ENCODE results near the gene CAMK2A.

Gene CAMK2A

GRCh38 chr5:150186897-150187296 lies 102.7 kb downstream of the CAMK2A start:
- no peak for DNase-seq (ENCODE audit: low read depth)

DNA sequence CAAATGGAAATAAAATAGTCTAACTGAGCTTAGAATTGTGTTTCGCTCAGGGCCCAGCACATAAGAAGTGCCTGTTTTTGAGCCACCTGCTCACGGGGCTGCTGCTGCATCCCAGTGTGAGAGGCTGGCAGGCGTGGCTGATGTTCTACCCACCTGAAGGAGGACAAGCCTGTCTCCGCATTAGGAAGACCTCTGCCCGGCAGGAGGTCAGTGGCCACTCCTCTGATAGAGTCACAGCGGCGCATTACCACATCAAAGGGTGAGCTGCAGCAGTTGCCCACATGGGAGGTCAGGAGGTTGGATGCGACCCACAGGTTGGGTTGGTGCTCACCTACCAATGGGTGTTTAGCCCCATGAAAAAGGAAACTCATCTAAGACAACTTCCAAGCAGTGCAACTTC lies 103.4 kb downstream of the CAMK2A start:
- no peak for DNase-seq (ENCODE audit: low read depth)

- DNase-seq (ENCODE audit: low read depth): no peak
Measured at GRCh38 chr5:150184990-150185912, 104.3 kb downstream of the CAMK2A start.

- DNase-seq (ENCODE audit: low read depth): no peak
Measured at GRCh38 chr5:150184006-150184405, 105.6 kb downstream of the CAMK2A start.

- no peak for DNase-seq (ENCODE audit: low read depth)
Measured at GRCh38 chr5:150183436-150183835, 106.1 kb downstream of the CAMK2A start.

- DNase-seq (ENCODE audit: low read depth): no peak
Measured at GRCh38 chr5:150182774-150183173, 106.8 kb downstream of the CAMK2A start.

DNA sequence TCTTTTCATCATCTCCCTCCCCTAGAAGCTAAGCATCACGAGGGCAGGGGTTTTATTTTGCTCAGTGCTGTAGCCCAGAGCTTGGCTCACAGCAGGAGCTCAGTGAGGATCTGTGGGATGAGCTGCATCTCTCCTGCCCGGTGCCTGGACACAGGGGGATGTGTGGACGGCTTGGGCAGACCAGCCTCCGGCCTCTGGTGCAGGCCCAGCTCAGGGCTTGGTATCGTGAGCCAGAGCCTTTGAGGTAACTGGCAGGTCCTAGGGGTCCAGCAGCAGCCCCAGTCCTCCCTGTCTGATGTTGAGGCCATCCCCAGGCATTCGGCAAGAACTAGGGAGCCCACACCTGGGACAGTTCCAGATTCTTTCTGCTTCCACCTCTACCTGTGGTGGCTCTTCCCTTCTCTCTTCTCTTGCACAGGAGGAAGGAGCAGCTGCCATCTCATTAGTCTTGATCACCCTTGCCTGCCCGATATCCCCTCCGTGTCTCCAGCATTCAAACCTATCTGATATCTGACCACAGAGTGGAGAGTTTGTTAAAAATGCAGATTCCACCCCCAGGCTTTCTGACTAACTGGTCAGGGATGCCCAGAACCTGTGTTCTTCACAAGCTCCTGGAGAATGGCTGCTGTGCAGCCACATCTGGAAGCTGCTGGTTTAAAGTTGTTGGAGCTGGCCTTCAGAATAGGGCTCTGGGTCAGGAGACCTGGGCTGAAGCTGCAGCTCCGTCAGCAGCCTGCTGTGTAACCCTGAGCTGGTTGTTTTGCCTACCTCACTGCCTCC lies 107.6 kb downstream of the CAMK2A start:
- no peak for DNase-seq (ENCODE audit: low read depth)

DNA sequence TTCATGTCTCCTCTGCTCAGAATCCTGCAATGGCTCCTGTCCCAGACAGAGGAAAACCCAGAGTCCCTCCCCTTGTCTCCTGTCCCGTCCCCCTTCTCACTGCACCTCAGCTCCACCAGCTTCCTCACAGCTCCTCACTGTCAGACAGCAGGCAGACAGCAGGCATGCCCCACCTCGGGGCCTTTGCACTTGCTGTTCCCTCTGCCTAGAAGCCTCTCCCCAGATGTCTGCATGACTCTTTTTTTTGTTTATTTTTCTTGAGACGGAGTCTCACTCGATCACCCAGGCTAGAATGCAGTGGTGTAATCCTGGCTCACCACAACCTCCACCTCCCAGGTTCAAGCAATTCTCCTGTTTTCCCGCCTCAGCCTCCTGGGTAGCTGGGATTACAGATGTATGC lies 108.5 kb downstream of the CAMK2A start:
- no peak for DNase-seq (ENCODE audit: low read depth)

DNA sequence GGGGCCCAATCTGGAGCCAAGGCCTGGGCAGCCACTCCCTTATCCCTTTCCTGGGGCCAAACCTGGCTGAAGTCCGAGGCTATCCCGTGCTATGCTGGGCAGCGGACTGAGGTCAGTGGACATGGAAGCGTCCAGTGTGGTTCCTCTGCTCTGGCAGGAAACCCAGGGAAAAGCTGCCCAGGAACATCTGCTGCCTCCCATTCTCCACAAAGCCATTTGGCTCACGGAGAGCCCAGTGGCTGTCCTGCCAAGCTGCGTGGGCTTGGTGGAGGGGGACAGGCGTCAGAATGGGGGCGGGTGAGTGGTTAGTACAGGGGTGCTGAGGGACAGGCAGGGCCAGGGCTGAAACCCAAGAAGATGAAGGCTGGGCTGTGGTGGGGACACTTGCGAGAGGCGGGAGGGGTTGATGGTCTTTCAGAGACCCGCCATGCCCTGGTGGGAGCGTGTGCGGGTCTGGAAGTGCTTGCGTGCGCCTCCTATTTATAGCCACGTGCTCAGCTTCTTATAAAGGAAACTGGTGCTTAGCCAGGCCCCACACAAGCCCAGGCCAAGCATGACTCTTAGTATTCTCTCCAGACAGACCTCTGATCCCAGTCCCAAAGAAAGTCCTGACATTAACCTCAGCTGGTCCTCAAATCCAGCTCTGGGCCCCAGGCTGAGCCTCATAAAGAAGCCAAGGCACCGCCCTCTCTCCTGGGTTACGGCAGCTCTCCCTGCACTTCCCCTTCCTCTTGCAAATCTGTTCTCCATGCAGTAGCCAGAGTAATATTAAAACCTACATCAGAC lies 109.1 kb downstream of the CAMK2A start:
- DNase-seq (ENCODE audit: low read depth): no peak

- no peak for DNase-seq (ENCODE audit: low read depth)
Measured at GRCh38 chr5:150179019-150179620, 110.5 kb downstream of the CAMK2A start.

- DNase-seq (ENCODE audit: low read depth): no peak
Measured at GRCh38 chr5:150178262-150178661, 111.3 kb downstream of the CAMK2A start.

GRCh38 chr5:150177721-150178120 lies 111.9 kb downstream of the CAMK2A start:
- DNase-seq (ENCODE audit: low read depth): no peak

DNA sequence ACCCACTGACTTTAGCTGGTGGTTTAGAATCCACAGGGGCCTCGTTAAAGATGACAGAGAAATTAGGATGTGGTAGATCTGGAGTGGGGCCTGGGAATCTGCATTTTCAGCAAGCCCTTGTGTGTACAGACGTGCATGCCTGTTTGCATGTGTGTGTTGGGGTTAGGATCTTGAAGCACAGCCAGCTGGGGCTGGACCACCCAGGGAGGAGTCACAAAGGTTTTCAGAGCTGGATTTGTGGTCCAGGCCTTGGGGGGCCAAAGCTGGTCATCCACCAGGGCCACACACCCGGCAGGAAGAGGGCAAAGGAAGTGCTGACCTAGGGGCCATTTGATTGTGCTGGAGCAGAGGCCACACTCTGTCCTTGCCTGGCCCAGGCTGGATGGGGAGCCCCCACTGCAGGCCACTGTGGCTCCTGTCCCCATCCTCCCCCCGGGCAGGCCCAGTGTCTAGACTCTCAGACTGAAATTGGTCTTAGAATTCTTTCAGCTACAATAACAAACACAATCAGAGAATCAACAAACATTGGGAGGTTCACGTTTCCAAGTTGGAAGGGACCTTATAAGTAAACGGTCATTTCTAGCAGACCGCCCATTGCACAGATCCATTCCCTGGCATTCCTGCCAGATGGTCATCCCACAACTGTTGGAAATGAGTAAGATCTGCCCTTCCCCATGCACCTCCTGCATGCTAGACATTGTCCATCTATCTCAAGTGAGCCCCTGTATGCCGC lies 112.7 kb downstream of the CAMK2A start:
- DNase-seq (ENCODE audit: low read depth): no peak

DNA sequence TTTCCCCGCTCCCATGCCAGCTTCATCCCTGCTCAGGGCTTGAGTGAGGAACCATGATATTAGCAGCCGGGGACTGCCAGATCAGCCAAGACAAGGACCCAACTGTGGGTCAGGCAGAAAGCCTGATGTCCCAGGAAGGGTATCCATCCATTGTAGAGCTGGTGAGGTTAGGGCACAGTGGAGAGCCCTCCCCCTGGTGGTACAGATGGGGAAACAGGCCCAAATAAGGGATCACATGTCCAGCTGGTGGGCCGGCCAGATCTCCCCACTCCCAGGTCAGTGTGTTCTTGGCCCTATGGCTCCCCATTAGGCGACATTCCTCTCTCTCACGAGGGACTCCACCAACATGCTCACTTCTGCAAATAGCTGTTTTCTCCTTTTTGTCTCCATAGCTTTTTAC lies 114.0 kb downstream of the CAMK2A start:
- DNase-seq (ENCODE audit: low read depth): no peak

GRCh38 chr5:150175076-150175475 lies 114.5 kb downstream of the CAMK2A start:
- no peak for DNase-seq (ENCODE audit: low read depth)

DNA sequence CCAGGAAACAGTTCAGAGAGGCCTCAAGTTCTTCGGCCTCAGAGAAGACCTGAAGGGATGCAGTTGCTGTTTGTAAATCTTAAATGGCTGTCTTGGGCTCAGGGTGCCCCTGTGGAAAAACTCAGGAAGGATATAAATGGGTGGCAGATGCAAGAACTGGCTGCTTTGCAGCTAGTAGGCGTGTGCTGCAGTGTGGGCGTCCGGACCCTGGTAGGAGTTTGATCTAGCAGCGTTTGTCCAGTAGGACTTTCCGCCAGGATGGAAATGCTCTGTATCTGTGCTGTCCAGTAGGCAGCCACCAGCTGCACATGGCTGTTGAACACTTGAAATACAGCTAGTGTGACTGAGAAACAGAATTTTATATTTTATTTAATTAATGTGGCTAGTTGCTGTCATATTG lies 115.3 kb downstream of the CAMK2A start:
- no peak for DNase-seq (ENCODE audit: low read depth)

DNA sequence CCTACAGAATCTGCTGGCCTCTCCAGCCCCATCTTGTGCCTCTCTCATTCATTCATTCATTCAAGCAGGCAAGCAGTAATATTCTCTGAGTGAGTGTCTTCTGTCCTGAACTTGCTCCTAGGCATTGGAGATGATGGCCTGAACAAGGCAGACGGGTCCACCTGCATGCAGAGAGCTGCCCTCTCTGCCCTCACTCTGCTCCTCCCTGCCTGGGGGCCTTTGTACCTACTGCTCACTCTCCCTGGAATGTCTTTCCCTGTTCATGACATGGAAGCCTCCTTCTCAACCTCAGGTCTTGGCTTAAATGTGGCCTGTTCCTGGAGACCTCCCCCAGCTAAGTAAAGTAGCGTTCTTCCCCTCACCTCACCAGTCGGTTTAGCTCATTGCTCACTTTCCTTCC lies 116.4 kb downstream of the CAMK2A start:
- DNase-seq (ENCODE audit: low read depth): no peak

DNA sequence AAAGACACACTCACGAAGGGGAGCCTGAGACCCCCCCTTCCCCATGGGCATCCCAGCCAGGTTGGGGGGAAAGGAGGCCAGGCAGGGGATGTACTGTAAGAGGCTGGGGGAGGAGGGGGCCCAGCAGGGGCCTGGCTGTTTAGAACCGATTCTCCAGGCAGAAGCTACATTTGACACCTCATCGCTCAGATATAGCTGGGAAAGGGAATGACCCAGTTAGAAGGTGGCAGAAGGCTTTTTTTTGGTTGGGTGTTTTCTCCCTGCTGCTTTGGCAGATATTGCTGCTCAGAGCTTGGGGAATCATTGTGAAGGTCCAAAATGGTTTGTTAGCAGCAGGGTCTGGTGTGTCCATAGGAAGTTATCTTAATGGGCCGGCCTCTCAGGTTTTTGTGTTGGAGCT lies 117.0 kb downstream of the CAMK2A start:
- no peak for DNase-seq (ENCODE audit: low read depth)

- no peak for DNase-seq (ENCODE audit: low read depth)
Measured at GRCh38 chr5:150172145-150172544, 117.4 kb downstream of the CAMK2A start.

All from activated T-cell treated with anti-CD3 and anti-CD28 coated beads for 1 hour (primary cell).